Measurements from ENCODE around the gene SH2D3C. TPM values are rescaled to one million over a fixed set of nuclear protein-coding genes. Genes with fewer than 3 reads are reported as not detected.

The SH2D3C gene
- total and polyA plus RNA-seq, 10 of the 15 experiments (the other 5 are each of a cell fraction or from before 2014, with no cell fraction given), result 1.2 to 23.5 (median 16.2) TPM

- in situ Hi-C loops (cut with MboI), result no loop called here
- peaks cover 5% of the 10 kb centered on the region; the same call in 1 of the 2 replicates for H4K20me1 ChIP-seq (ENCODE audit: control insufficient read depth, insufficient read depth)
- no peak overlapping the region for H2AFZ ChIP-seq (ENCODE audit: control insufficient read depth, low read depth, low read length)
- no peak overlapping the region for H3K9ac ChIP-seq (ENCODE audit: control insufficient read depth, insufficient read depth, low read length)
- no peak for DNase-seq (ENCODE audit: low read depth, low spot score)
- no peaks in the 10 kb centered on the region for H3K9me3 ChIP-seq (replicated peaks; ENCODE audit: control insufficient read depth, insufficient read depth, low read length)
- SMC1A ChIA-PET (ENCODE audit: uncharacterized antibody, unreplicated experiment), result interaction anchor here (1.2 to 1.4 kb wide), 2 partner anchors 10 to 12 kb away, joined by 4 to 5 read pairs; partner anchors contain the start of gene SH2D3C
- intact Hi-C loops (cut with micrococcal nuclease; ENCODE audit: unreplicated experiment), result no loop called here
- 73% methylated on average over 7 of the region's 8 CpGs for WGBS (ENCODE audit: insufficient coverage, insufficient replicate concordance, low lambda C conversion rate, missing lambda C conversion rate)
- H3K4me3 ChIP-seq, result no peak overlapping the region
- RAD21 ChIA-PET (ENCODE audit: unreplicated experiment), result interaction anchor here (0.7 to 7.6 kb wide), 3 partner anchors 10 to 142 kb away, joined by 3 to 61 read pairs (median 4); partner anchors contain the start of gene CDK9
- peaks cover 13% of the 10 kb centered on the region for H3K79me2 ChIP-seq (ENCODE audit: control insufficient read depth, insufficient read depth, low read length)
- no peaks in the 10 kb centered on the region for H3K27me3 ChIP-seq (replicated peaks in 1 of 2; ENCODE audit: control insufficient read depth in 2 of 2, insufficient read depth in 2 of 2, low read length in 1 of 2)
- no peak for FAIRE-seq
- no peak for ATAC-seq
- H3K36me3 ChIP-seq (ENCODE audit: control insufficient read depth in 2 of 2, insufficient read depth in 2 of 2, low read length in 1 of 2), result peaks cover 5 to 34% of the 10 kb centered on the region in 2 experiments
- CTCF ChIA-PET, result interaction anchor here (1.4 to 9.2 kb wide), 4 partner anchors 15 to 153 kb away, joined by 3 to 75 read pairs (median 21); partner anchors contain the start of genes CDK9 and TOR2A
- no peak overlapping the region for H3K4me2 ChIP-seq (ENCODE audit: control insufficient read depth, insufficient read depth)
- H3K27ac ChIP-seq (ENCODE audit: control insufficient read depth, insufficient read depth), result no peak overlapping the region
- POLR2A ChIA-PET, result interaction anchor here (3.5 to 3.6 kb wide), 2 partner anchors 12 to 17 kb away, joined by 24 to 42 read pairs; partner anchors contain the start of gene CDK9
- peaks cover 24% of the 10 kb centered on the region for H3K4me1 ChIP-seq (ENCODE audit: control insufficient read depth, insufficient read depth, low read length)
- BruUV-seq (replicated peaks), result no TSS peak
- no peak for TF ChIP-seq SUZ12 (IDR thresholded peaks at IDR 0.05; ENCODE audit: unreplicated experiment)
- TF ChIP-seq FOXM1 (IDR thresholded peaks at IDR 0.05; ENCODE audit: low read depth, low read length), result no peak
- TF ChIP-seq EGR1 (IDR thresholded peaks at IDR 0.05; ENCODE audit: borderline replicate concordance in 1 of 2, low read depth in 2 of 2, low read length in 2 of 2), result no peak
- no peak for TF ChIP-seq E4F1 (IDR thresholded peaks at IDR 0.05; ENCODE audit: borderline replicate concordance, partially characterized antibody)
- TF ChIP-seq POLR2AphosphoS2 (IDR thresholded peaks at IDR 0.05; ENCODE audit: low read depth, low read length), result no peak
- TF ChIP-seq MAX (IDR thresholded peaks at IDR 0.05; ENCODE audit: low read depth, low read length), result no peak
- no peak for TF ChIP-seq ZBTB40 (IDR thresholded peaks at IDR 0.05; ENCODE audit: borderline replicate concordance)
- TF ChIP-seq MYC (IDR thresholded peaks at IDR 0.05; ENCODE audit: insufficient read depth, insufficient read length, insufficient replicate concordance, low read length, severe bottlenecking), result no peak
- TF ChIP-seq ELK1 (IDR thresholded peaks at IDR 0.05; ENCODE audit: low read depth, low read length), result no peak
- TF ChIP-seq USF1 (IDR thresholded peaks at IDR 0.05; ENCODE audit: borderline replicate concordance, extremely low read length, insufficient read depth, low read depth, low read length), result no peak
- no peak for TF ChIP-seq BRCA1 (IDR thresholded peaks at IDR 0.05; ENCODE audit: low read depth, low read length)
- TF ChIP-seq NFYB (IDR thresholded peaks at IDR 0.05; ENCODE audit: insufficient read depth, low read depth, low read length), result no peak
- TF ChIP-seq ZSCAN29 (IDR thresholded peaks at IDR 0.05), result no peak
- TF ChIP-seq NFXL1 (IDR thresholded peaks at IDR 0.05; ENCODE audit: borderline replicate concordance), result no peak
Observed at GRCh38 chr9:127768698-127769097, 9.8 kb downstream of the SH2D3C start.

Measured in GM12878 (cell line).